OCI-M1 (cell line): ENCODE results near the gene NFATC2IP.

Source experiments
- DNase-seq: peaks from one replicate; lab custom pipeline; 2025; lab: John Stamatoyannopoulos, UW

NFATC2IP gene

GRCh38 chr16:28950648-28951409, at the start of gene NFATC2IP:
Gene NFATC2IP, plus strand, starts transcription at chr16:28950937. Its CDS starts 75 bp downstream, at chr16:28951012.
- peak; percentile 100 for DNase-seq

DNA sequence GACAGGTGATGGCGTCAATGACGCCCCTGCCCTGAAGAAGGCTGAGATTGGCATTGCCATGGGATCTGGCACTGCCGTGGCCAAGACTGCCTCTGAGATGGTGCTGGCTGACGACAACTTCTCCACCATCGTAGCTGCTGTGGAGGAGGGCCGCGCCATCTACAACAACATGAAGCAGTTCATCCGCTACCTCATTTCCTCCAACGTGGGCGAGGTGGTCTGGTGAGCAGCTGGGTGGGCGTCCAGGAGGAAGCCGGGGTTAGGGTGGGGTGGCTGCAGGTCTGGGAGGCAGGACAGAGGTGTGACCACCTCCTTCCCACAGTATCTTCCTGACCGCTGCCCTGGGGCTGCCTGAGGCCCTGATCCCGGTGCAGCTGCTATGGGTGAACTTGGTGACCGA, 48.9 kb upstream of the NFATC2IP start:
- no peak for DNase-seq

GRCh38 chr16:28902909-28903308, 47.8 kb upstream of the NFATC2IP start:
- DNase-seq: no peak

- DNase-seq: no peak
Measured at GRCh38 chr16:28903344-28904042, 47.2 kb upstream of the NFATC2IP start.

DNA sequence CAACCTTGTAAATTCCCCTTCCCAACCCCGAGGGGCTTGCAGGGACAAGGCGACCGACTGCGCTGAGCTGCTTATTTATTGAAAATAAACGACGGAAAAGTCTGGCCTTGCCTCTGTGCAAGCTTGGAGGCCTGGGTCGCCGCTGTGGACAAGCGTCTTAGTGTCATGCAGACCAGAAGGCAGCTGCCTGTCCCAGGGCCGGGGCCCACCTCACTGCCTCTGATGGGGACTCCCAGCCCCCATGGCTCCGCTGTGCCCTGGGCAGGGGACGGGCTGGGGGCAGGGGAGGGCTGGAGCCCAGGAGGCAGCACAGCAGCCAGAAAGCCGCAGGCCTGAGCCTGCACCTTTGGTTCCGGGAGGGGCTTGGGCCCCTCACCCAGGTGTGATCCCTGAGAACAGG, 46.4 kb upstream of the NFATC2IP start:
- DNase-seq: no peak

GRCh38 chr16:28904828-28905227, 45.9 kb upstream of the NFATC2IP start:
- no peak for DNase-seq

DNA sequence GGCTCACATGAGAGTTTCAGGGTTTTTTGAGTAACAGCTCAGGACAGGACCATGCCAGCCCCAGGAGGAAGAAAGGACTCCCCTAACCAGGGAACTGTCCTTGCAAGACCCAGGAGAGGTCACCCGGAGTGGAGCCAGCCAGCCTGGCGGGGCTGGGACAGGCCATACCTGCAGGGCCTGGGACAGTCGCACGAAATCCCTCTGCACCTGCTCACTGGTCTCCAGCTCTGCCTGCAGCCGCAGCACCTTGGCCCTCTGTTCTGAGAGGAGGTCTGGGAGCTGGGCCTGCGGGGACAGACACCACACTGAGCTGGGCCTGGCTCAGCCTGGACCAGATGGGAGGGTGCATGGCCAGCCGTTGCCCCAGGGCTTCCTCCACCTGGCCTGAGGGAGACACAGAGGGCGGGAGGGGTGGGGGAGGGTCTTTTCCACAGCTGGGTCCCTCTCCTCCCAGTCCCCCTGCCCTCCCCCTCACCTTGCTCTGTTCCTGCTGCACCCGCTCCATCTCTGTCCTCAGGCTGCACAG, 45.4 kb upstream of the NFATC2IP start:
- no peak for DNase-seq

DNA sequence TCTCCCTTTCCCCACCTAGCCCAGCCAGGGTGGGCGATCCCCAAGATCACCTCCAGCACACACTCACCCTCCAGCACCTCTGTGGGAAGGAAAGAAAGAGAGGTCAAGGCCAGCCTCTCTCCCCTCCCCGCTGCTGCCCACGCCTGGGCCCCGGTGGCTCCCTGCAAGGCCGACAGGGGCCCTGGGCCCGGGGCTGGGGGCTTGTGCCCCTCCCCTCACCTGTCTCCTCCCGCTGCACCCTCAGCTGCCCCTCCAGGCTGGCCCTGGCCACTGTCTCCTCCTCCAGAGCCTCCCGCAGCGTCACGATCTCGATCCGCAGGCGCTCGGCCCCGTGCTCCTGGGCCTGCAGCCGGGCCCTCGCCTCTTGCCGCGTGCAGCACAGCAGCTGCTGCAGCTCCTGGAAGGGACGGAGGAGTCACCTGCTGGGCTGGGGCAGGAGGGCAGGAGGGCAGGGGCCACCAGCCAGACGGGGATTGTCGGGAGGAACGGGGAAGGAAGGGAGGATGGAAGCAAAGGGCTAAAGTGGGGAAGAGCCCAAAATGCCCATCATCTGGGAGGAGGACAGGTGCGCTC, 44.9 kb upstream of the NFATC2IP start:
- no peak for DNase-seq

DNA sequence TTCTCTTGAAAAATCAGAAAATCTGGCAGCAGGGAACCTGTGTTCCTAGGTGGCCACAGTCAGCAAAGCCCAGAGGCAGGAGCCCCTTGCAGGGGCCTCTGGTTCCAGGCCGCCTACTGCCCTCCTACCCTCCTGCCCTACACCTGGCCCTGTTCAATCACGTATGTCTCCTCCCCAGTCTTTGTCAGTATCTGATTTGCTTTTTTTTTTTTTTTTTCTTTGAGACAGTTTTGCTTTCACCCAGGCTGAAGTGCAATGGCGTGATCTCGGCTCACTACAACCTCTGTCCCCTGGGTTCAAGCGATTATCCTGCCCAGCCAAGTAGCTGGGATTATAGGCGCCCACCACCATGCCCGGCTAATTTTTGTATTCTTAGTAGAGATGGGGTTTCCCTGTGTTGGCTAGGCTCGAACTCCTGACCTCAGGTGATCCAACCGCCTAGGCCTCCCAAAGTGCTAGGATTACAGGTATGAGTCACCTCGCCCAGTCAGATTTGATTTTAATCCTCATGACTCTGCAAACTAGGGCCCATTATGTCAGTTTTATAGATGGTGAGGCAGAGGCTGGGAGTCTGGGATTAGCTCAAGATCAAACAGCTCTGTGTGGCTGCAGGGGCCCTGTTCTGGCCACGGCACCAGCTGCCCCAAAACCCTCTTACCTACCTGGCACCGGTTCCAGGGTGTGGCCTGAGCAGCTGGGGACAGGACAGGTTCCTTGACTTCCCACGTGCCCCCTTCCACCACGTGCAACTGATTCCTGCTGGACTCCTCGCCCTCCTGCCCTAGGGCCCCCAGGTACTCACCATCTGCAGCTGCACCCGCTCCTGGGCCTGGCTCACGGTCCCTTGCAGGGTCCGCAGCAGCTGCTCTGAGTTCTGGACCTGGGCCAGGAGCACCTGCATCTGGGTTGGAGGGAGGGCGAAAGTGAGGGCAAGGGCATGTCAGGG, 40.4 kb upstream of the NFATC2IP start:
- DNase-seq: no peak

- DNase-seq: no peak
Measured at GRCh38 chr16:28912558-28912957, 38.2 kb upstream of the NFATC2IP start.

- DNase-seq: no peak
Measured at GRCh38 chr16:28913946-28914724, 36.6 kb upstream of the NFATC2IP start.

- no peak for DNase-seq
Measured at GRCh38 chr16:28915181-28915580, 35.6 kb upstream of the NFATC2IP start.

- DNase-seq: no peak
Measured at GRCh38 chr16:28917095-28917494, 33.6 kb upstream of the NFATC2IP start.

DNA sequence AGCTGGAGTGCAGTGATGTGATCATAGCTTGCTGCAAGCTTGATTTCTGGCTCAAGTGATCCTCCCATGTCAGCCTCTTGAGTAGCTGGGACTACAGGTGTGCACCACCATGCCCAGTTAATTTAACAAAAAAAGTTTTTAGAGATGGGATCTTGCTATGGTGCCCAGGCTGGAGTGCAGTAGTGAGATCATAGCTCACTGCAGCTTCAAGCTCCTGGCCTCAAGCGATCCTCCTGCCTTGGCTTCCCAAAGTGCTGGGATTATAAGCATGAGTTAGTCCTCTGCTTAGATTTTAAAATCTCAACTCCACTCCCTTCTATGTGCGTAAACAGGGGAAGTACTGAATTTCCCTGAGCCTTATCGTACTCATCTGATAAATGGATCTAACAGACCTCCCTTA, 32.0 kb upstream of the NFATC2IP start:
- DNase-seq: no peak

DNA sequence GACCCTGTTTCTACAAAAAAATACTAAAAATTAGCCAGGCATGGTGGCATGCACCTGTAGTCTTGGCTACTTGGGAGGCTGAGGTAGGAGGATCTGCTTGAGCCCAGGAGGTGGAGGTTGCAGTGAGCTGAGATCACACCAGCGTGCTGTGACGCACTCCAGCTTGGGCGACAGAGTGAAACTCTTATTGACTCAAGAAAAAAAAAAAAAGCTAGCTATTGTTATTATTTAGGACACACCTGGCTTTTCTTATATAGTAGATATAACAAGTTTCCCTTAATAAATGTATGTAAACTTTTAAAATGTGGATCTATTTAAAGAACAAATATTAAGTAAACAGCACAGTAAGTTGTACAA, 27.5 kb upstream of the NFATC2IP start:
- DNase-seq: no peak

DNA sequence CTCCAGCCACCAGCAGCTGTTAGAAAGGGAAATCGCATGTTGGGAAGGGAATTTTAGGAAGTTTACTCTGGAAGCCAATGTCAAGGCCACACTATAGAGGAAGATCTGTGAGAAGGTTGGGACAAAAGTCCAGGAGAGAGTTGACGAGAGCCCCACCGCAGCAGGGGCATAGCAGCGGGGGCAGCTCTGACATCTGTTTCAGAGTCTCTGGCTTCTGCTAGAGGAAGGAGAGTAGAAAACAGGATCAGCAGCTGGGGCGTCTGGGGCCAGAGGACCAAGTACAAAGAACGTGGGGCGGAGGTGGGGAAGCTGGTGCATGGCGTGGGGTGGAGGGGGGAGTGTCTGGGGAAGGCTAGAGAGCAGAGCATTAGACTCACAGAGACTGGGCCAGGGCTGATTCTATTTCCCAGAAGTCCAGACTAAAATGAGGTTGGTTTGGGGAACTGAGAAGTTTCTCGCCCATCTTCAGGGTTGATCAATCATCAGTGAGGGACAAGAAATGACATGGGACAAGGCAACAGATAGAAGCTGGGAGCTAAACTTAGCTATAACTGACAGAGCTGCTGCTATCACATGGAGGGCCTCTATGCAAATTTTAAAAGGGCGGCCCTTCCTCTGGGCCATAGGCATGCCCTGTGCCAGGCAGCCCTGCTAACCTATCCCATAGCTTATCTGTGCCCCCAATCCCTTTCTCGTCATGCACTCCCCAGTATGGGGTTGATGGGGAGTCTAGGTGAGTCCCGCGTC, 26.9 kb upstream of the NFATC2IP start:
- peak; percentile 20 for DNase-seq

DNA sequence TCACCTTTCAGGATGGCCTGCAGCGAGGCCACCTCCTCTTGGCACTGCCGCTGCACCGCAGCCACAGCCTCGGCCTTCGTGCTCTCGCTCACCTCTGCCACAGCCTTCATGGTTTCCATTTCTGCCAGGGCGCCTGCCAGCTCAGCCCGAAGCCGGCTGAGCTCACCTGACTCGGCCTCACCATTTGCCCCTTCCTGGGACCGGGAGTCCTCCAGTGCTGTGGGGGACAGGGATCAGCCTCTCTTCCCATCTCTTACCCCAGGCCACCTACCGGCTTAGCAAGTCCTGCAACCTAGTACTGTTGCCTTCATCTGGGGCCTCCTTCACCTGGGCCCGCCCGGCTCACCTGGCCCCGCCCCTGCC, 26.4 kb upstream of the NFATC2IP start:
- DNase-seq: no peak

GRCh38 chr16:28924762-28925385, 25.9 kb upstream of the NFATC2IP start, which contains the start of gene RABEP2:
Gene RABEP2, minus strand, starts transcription at chr16:28925238. Its CDS starts 75 bp downstream, at chr16:28925163.
- DNase-seq: peak; percentile 97

GRCh38 chr16:28925386-28926228, 25.1 kb upstream of the NFATC2IP start:
- DNase-seq: peak; percentile 93
